Activated T-helper 1 cell treated with anti-CD3 and anti-CD28 coated beads, Interleukin-12 subunit alpha, Interleukin-12 subunit beta, Interleukin-2, Interleukin-4 antibody, amounts not matched to agents 30 ng/mL and 10 ng/mL and 1 ng/mL, durations not matched to agents 14 hours and 24 hours and 36 hours (primary cell): Measurements from ENCODE around the gene PTPMT1. TPM values are rescaled to one million over a fixed set of nuclear protein-coding genes. Genes with fewer than 3 reads are reported as not detected.
"Not testable (repeated sequence)": the region's sequence is repeated elsewhere in the genome, so short reads cannot be mapped to it uniquely, and the experiment has no call there.

Source experiments
- DNase-seq: peaks from one replicate; pipeline ENCODE4 v3.0.0; 2021; ENCODE audit warnings: low spot score
- H3K27ac Mint-ChIP-seq: one replicate; pipeline ENCODE4 v1.8.0; 2021; ENCODE audit warnings: mild to moderate bottlenecking, mixed read lengths
- H3K27me3 Mint-ChIP-seq: one replicate; pipeline ENCODE4 v1.8.0; 2022; ENCODE audit warnings: mild to moderate bottlenecking, moderate library complexity, mixed read lengths; ENCODE audit not compliant: insufficient read depth
- H3K36me3 Mint-ChIP-seq: one replicate; pipeline ENCODE4 v1.8.0; 2021; ENCODE audit warnings: low read depth, mixed read lengths
- H3K4me1 Mint-ChIP-seq: one replicate; pipeline ENCODE4 v1.8.0; 2021; ENCODE audit warnings: low read depth, mixed read lengths
- H3K4me3 Mint-ChIP-seq: one replicate; pipeline ENCODE4 v1.8.0; 2021; ENCODE audit warnings: mild to moderate bottlenecking, moderate library complexity, mixed read lengths
- H3K9me3 Mint-ChIP-seq: one replicate; pipeline ENCODE4 v1.8.0; 2021; ENCODE audit warnings: mixed read lengths
- intact Hi-C: fragments of 100-400 bp; cut with micrococcal nuclease; formaldehyde crosslinking; loops from one replicate; pipeline ENCODE4 v1.15.1; 2024
- total RNA-seq: library from RNA; stranded (reverse); gene quantifications from 2 replicates; pipeline ENCODE4 v1.2.3, GENCODE V29; 2022

Gene PTPMT1
- total RNA-seq, 1 donor from 2014 or later: 60.6 TPM

DNA sequence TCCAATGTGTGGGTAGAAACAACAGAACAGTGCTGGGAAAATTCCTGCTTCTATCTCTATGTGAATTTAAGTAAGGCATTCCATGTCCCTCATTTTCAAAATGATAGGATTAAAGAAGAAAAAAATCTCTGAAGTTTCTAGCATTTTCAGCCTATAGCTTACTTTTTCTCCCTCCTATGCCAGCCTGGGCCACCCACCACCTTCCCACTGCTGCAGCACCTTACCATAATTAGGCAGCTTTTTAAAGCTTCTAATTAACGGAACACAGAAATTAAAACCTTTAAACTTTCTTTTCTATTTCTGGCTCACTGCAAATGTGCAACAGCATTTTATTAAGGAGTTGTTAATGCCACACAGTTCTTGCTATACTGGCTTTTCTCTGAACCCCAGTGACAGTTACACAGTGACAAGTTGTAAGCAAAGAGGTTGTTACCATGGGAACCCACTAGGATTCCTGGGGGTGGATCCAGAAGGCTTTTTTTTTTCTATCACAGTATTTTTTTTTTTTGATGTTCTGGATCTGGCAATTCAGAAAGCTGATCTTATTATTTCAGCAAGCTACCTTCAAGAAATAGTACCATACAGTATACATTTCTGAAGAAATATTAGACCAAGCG lies 32.7 kb upstream of the PTPMT1 start:
- Mint-ChIP-seq H3K36me3 (peaks cover 8% of the 10 kb centered on the region), H3K27ac (peak overlapping the region; percentile 44), H3K9me3 (no peaks in the 10 kb centered on the region), H3K4me3 (no peak overlapping the region), H3K4me1 (peaks cover 19% of the 10 kb centered on the region), H3K27me3 (no peaks in the 10 kb centered on the region)
- no peak for DNase-seq
- intact Hi-C loops: no loop called here

DNA sequence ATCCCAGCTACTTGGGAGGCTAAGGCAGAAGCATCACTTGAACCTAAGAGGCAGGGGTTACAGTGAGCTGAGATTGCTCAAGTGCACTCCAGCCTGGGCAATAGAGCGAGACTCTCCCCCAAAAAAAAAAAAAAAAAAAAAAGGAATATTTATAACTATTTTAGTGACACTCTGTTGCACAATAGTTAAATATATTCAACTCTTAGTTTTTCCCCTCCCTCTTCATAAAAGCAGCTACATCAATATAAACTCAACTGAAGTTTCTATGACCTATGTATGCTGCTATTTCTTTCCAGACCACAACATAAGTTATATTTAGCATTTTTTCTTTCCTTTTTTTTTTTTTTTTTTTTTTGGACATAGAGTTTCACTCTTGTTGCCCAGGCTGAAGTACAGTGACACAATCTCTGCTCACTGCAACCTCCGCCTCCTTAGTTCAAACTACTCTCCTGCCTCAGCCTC lies 31.7 kb upstream of the PTPMT1 start:
- H3K27me3 Mint-ChIP-seq: no peaks in the 10 kb centered on the region
- H3K36me3 Mint-ChIP-seq: peaks cover 9% of the 10 kb centered on the region
- peaks cover 21% of the 10 kb centered on the region for H3K4me1 Mint-ChIP-seq
- intact Hi-C loops: no loop called here
- no peak overlapping the region for H3K27ac Mint-ChIP-seq
- DNase-seq: no peak
- H3K9me3 Mint-ChIP-seq: no peaks in the 10 kb centered on the region
- H3K4me3 Mint-ChIP-seq: no peak overlapping the region

DNA sequence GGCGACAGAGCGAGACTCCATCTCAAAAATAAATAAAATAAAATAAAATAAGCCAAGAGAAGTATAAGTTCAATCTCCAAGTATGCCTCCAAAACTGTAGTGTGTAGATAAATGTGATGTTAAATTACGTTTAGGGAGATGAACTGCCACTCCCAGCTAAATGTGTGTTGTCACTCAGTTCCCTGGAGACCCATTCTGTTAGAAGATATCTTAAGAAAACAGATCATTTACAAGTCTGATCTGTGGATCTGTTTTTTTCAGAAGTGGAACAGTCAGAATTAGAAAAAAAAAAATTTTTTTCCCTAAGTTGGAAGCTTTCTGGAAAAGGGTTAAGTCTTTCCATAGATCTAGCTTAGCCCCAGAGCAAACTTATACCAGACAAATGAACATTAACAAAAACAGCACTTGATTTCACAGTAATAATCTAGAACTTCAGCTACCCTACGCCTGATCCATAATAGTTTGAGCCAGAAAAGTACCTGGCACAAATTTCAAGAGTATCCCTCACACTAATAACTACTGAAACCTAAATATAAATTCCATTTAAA lies 30.6 kb upstream of the PTPMT1 start:
- no peak for DNase-seq
- Mint-ChIP-seq H3K36me3 (peaks cover 12% of the 10 kb centered on the region), H3K27me3 (no peaks in the 10 kb centered on the region), H3K4me1 (peaks cover 32% of the 10 kb centered on the region), H3K4me3 (no peak overlapping the region), H3K27ac (no peak overlapping the region), H3K9me3 (no peaks in the 10 kb centered on the region)
- intact Hi-C loops: no loop called here

DNA sequence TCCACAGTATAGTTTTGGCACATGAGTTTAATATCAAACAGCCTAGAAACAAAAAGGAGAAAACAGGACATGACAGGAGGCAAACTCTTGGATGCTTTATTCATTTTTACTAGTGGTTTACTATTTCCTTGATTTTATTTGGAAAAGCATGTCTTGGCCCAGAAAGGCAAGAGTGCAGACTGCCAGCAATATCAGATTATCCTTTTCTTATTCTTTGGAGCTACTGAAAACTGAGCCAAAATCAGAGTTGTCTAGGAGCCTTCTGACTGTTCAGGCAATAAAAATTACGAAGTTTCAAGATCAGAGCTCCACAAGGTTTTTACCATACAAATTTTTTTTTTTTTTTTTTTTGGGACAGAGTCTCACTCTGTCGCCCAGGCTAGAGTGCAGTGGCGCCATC lies 28.5 kb upstream of the PTPMT1 start:
- no peaks in the 10 kb centered on the region for H3K27me3 Mint-ChIP-seq
- H3K4me1 Mint-ChIP-seq: peaks cover 44% of the 10 kb centered on the region
- DNase-seq: no peak
- no peak overlapping the region for H3K27ac Mint-ChIP-seq
- H3K4me3 Mint-ChIP-seq: no peak overlapping the region
- H3K9me3 Mint-ChIP-seq: no peaks in the 10 kb centered on the region
- intact Hi-C loops: no loop called here
- H3K36me3 Mint-ChIP-seq: peaks cover 9% of the 10 kb centered on the region

DNA sequence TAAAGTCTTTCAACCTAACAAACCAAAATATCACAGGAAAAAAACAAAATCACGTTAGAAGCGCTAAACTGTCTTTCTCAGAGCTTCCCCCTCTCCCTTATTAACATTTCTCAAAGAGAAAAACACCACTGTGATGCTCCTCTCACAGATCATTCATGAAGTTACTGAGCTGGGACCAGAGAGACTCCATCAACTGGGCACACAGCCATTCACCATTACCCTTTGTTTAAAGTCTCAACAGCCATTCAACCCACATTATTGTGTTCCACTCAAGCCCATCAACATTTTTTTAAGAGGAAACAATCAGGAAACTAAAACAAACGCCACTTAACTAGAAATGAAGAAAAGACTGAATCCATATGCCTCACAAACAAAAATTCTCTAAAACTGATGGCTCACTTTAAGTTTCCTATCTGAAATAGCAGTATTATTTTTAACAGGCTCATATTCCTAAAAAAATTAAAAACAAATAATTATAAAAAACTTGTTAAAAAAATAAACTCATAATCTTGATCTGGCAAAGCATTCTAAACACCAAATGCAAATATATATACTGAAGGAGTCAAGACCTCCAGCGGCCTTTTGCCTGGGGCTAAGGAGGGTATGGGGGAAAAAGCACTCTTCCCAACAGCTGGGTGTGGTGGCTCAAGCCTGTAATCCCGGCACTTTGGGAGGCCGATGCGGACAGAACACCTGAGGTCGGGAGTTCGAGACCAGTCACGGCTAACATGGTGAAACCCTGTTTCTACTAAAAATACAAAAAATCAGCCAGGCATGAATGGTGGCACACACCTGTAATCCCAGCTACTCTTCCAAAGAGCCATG lies 26.4 kb upstream of the PTPMT1 start:
- DNase-seq: no peak
- Mint-ChIP-seq H3K36me3 (peaks cover 11% of the 10 kb centered on the region), H3K4me3 (no peak overlapping the region), H3K4me1 (peaks cover 43% of the 10 kb centered on the region), H3K27me3 (no peaks in the 10 kb centered on the region), H3K27ac (no peak overlapping the region), H3K9me3 (no peaks in the 10 kb centered on the region)
- intact Hi-C loops: loop anchor here (2.0 kb wide), 1 partner anchor 14 kb away; no protein-coding TSS in a partner anchor

DNA sequence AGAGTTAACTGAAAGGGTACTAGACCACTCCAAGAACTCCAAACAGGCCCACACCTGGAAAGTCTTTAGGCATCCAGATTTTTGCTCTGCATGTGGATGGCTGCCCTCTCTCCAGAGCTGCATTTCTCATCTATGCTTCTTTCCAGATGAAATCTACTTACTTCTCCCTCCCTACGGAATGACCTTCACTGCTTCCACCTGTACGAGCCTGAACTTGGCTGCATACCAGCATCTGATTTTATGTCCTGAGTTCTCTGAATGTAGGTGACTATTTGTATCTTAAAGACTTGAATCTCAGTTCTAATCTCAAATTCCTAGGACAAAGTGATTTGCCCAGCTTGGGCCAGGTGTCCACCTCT lies 25.7 kb upstream of the PTPMT1 start:
- H3K9me3 Mint-ChIP-seq: no peaks in the 10 kb centered on the region
- no peaks in the 10 kb centered on the region for H3K27me3 Mint-ChIP-seq
- no peak for DNase-seq
- peaks cover 11% of the 10 kb centered on the region for H3K36me3 Mint-ChIP-seq
- H3K4me1 Mint-ChIP-seq: peaks cover 48% of the 10 kb centered on the region
- intact Hi-C loops: loop anchor here (2.0 kb wide), 1 partner anchor 15 kb away; no protein-coding TSS in a partner anchor
- H3K4me3 Mint-ChIP-seq: no peak overlapping the region
- no peak overlapping the region for H3K27ac Mint-ChIP-seq

DNA sequence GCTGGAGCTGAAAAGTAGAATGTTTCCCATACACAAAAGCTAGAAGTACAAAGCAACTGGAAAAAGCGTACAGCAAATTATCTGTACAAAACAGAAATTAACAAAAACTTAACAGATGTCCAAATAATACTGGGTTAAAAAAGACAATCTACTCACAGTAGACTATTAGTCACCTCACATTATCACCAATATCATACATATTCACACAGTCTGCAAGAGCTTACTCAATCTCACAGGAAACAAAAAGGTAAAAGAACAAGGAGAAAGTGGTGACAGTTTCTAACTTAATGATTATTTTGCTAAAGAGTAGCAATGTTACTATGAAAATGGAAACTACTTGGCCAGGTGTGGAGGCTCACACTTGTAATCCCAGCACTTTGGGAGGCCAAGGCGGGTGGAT lies 24.3 kb upstream of the PTPMT1 start:
- H3K9me3 Mint-ChIP-seq: no peaks in the 10 kb centered on the region
- H3K4me3 Mint-ChIP-seq: no peak overlapping the region
- DNase-seq: no peak
- H3K36me3 Mint-ChIP-seq: peaks cover 11% of the 10 kb centered on the region
- H3K27ac Mint-ChIP-seq: peak overlapping the region; percentile 44
- peaks cover 44% of the 10 kb centered on the region for H3K4me1 Mint-ChIP-seq
- intact Hi-C loops: no loop called here
- no peaks in the 10 kb centered on the region for H3K27me3 Mint-ChIP-seq

DNA sequence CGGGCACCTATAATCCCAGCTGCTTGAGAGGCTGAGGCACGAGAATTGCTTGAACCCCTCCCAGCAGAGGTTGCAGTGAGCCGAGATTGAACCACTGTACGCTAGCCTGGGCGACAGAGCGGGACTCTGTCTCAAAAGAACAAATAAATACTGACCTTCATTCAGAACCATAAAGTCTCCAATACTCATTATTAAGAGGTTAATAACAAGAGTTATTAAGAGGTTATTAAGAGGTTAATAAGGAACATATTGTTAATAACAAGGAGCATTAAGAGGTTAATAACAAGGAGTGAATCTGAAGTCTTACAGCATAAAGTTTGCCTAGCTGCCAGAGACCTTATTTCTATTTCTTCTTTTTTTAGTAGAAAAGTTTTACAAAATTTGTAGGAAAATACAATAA lies 20.1 kb upstream of the PTPMT1 start:
- no peak for DNase-seq
- H3K36me3 Mint-ChIP-seq: peaks cover 10% of the 10 kb centered on the region
- no peaks in the 10 kb centered on the region for H3K9me3 Mint-ChIP-seq
- peaks cover 38% of the 10 kb centered on the region for H3K4me1 Mint-ChIP-seq
- no peak overlapping the region for H3K4me3 Mint-ChIP-seq
- no peak overlapping the region for H3K27ac Mint-ChIP-seq
- intact Hi-C loops: no loop called here
- H3K27me3 Mint-ChIP-seq: no peaks in the 10 kb centered on the region

DNA sequence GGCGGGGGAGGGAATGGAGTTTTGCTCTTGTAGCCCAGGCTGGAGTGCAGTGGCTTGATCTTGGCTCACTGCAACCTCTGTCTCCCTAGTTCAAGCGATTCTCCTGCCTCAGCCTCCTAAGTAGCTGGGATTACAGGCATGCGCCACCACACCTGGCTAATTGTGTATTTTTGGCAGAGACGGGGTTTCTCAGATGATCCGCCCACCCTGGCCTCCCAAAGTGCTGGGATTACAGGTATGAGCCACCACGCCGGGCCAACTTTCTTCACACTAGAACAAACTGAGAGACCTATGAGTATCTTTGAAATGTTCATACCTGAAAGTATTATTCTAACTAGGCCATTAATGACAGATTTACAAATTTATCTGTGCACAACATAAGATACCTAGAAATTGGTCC lies 19.1 kb upstream of the PTPMT1 start:
- H3K9me3 Mint-ChIP-seq, intact Hi-C loops, H3K27me3 Mint-ChIP-seq, DNase-seq, H3K27ac Mint-ChIP-seq, H3K4me3 Mint-ChIP-seq: not testable (repeated sequence)
- Mint-ChIP-seq H3K4me1 (peaks cover 38% of the 10 kb centered on the region), H3K36me3 (peaks cover 17% of the 10 kb centered on the region)

DNA sequence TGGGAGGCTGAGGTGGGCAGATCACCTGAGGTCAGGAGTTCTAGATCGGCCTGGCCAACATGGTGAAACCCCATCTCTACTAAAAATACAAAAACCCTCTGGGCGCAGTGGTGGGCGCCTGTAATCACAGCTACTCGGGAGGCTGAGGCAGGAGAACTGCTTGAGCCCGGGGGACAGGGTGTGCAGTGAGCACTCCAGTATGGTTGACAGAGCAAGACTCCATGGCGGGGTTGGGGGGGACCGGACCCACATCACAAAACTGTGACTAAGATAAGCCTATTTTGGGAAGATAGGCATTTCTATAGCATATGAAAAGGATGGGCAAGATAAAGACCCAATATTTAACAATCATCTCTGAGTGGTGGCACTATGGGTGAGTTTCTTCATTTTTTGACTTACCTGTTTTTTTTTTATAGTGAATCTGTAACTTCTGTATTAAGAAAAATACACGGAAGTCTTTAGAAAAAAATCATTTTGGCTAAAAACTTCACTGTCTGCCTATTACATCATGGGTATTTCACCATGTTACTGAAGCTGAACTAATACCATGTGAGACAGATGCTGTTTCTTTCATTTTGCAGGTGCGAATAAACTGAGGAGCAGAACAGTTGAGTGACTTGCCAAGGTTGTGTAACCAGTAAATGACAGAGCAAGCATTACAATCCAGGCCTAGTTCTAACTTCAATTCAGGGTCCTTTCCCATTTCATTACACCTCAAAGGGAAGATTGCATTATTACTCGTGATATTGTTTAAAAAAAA lies 14.9 kb upstream of the PTPMT1 start:
- DNase-seq: no peak
- peaks cover 40% of the 10 kb centered on the region for H3K4me1 Mint-ChIP-seq
- H3K4me3 Mint-ChIP-seq: peak overlapping the region; percentile 99
- no peaks in the 10 kb centered on the region for H3K9me3 Mint-ChIP-seq
- no peaks in the 10 kb centered on the region for H3K27me3 Mint-ChIP-seq
- peaks cover 24% of the 10 kb centered on the region for H3K36me3 Mint-ChIP-seq
- peak overlapping the region; percentile 48 for H3K27ac Mint-ChIP-seq
- intact Hi-C loops: loop anchor here (5.0 kb wide), 1 partner anchor 217 kb away; the partner anchor contains the start of gene FNBP4

DNA sequence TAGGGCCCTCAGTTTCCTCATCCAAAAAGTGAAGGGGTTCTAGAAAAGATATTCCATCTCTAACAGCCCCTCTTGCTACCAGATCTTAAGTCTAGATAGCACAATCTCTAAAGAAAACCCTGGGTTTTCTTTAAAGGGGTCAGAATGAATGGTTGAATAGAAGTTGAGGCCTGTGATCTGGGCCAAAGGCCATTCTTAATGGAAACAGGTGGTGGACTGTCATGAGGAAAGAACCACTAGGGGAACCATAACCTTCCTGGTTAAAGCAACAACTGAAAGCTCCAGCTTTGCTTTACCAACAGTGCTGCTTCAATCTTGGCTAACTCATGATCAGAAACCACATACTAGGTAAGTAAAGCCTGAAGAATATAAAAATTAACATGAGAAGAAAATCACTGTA lies 14.3 kb upstream of the PTPMT1 start:
- no peaks in the 10 kb centered on the region for H3K27me3 Mint-ChIP-seq
- no peak for DNase-seq
- intact Hi-C loops: loop anchor here (5.0 kb wide), 1 partner anchor 216 kb away; the partner anchor contains the start of gene FNBP4
- no peaks in the 10 kb centered on the region for H3K9me3 Mint-ChIP-seq
- peak overlapping the region; percentile 99 for H3K4me3 Mint-ChIP-seq
- peaks cover 24% of the 10 kb centered on the region for H3K36me3 Mint-ChIP-seq
- peak overlapping the region; percentile 97 for H3K27ac Mint-ChIP-seq
- peaks cover 40% of the 10 kb centered on the region for H3K4me1 Mint-ChIP-seq

DNA sequence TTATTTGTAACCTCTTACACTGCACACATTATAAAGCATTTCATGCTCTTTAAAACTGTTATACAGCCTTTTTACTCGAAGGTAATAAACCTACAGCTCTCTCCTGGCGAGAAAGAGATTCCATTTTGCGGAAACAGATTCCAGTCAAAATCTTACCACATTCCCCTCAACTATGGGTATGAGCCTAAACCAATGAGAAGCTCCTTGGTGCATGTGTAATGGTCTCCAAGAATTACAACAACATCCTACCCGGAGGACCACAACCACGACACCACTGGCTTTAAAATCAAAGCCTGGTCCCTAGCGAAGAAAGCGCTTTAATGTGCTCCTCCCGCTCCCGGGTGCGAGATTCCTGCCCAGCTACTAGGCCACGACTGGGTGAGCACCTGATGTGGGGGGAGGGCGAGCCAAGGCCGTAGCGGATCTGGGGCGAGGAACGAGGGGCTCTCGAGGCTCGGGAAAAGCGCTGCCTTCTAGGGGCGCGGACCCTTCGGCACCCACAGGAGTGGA lies 13.3 kb upstream of the PTPMT1 start:
- no peaks in the 10 kb centered on the region for H3K9me3 Mint-ChIP-seq
- peak overlapping the region; percentile 99 for H3K4me3 Mint-ChIP-seq
- H3K4me1 Mint-ChIP-seq: peaks cover 40% of the 10 kb centered on the region
- intact Hi-C loops: loop anchor here (2.0 to 5.0 kb wide), 2 partner anchors 37 to 215 kb away; partner anchors contain the start of gene FNBP4
- H3K27ac Mint-ChIP-seq: peak overlapping the region; percentile 97
- H3K27me3 Mint-ChIP-seq: no peaks in the 10 kb centered on the region
- DNase-seq: peak; percentile 11
- H3K36me3 Mint-ChIP-seq: peaks cover 24% of the 10 kb centered on the region
